GM12891 (cell line): ENCODE results near the gene SLC22A5.

ENCODE experiments used
- POLR2A ChIP-seq: IDR thresholded peaks from 2 replicates; pipeline ENCODE4 v1.6.1; 2011; ENCODE audit warnings: low read depth, low read length, control low read depth
- POLR2AphosphoS5 ChIP-seq: IDR thresholded peaks from 2 replicates; pipeline ENCODE4 v1.6.1; 2011; ENCODE audit warnings: low read depth, low read length, control low read depth

- TF ChIP-seq POLR2AphosphoS5 (no peak), POLR2A (no peak)
These were observed 10.7 kb upstream of the SLC22A5 start for GRCh38 chr5:132358775-132359174.
